NCI-H460 (cell line): ENCODE data around the gene LCP1. TPM values are rescaled to one million over a fixed set of nuclear protein-coding genes. Genes with fewer than 3 reads are reported as not detected.

ENCODE experiments used
- DNase-seq: peaks from one replicate; pipeline ENCODE4 v3.0.0-alpha.2; 2016; ENCODE audit warnings: low read depth; ENCODE audit errors: extremely low read depth
- total RNA-seq: library from RNA; depleted of rRNA; stranded (reverse); fragments of >200 nt; shearing (Covaris generic); gene quantifications from 2 replicates; pipeline ENCODE4 v1.2.3, GENCODE V29; 2014

LCP1 gene
- total RNA-seq, 1 experiment from 2014 or later: 55.9 TPM

DNA sequence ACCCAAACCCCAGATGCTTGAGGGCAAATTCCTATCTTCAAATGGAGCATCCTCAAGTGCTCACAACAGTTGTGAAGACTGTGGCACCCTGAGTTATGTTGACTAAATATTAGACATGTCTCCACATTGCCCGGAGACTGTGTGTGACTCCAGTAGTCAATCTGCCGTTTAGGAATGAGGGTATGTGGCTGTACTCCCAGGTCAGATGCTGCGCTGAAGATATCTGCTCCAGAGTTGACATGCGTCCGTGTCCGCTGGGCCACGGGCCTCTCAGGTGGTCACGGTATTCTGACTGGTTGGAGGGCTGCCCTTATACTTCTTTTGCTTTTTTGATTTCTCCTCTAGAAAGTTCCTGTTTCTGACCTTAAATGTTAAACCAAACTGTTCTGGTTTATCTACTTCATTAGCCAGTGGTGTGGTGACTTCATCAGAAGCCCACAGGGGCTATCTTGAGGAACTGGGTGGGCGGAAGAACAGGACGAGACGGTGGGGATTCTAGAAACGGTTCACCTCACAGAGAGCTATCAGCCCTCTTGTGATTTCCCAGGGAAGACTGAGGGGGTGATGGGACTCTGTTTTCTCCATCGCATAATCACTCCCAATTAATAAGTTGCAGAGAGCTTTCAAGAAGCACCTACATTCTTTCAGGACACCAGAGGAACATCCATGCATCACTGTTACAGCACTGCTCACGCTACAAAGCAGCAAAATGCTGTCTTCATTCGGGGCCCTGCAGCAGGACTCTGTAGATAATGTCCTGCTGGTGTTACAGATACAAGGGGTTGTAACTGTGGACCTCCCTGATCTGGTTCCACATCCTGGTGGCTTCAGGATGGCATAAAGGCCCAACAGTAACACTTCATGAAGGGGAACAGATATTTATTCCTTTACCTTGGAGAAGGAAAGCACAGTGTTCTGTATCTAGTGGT lies 1.3 kb upstream of the LCP1 start:
- DNase-seq: no peak

DNA sequence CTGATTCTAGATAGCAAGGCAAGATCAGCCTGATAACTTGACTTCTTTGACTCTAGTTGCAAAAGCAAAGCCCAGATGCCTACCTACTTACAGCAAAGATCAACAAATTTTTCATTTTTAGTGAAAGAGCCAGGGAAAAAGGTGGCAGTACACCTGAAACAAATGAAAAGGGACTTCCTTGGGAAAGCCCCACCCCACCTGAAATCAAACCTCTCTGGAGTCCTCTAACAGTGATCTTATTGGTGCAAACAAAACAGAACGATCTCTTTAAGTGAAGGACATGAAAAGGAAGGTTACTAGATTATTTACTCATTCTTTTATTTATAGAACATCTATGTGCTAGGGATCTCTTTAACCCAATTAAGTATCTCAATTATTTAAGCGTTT lies 507 bp upstream of the LCP1 start:
- no peak for DNase-seq

DNA sequence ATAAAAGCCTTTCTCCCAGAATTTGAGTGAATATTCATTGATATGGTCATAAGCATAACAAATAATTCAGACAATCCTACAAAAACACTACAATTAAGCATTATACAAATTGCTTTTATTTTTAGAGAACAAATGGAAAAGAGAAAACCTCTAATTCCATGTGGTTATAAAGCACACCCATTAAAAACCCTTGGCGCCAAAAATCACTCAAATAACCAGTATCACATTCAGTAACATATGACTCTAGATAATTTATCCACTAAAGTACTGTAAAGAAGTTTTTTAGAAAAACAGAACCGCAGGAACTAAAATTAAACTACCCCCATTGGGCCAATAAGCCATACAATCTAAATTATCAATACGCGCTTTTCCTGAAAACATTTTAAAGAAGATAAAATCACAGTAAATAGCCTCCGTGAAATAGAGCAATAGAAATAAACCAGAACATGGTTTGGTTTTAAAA lies 569 bp downstream of the LCP1 start:
- no peak for DNase-seq

DNA sequence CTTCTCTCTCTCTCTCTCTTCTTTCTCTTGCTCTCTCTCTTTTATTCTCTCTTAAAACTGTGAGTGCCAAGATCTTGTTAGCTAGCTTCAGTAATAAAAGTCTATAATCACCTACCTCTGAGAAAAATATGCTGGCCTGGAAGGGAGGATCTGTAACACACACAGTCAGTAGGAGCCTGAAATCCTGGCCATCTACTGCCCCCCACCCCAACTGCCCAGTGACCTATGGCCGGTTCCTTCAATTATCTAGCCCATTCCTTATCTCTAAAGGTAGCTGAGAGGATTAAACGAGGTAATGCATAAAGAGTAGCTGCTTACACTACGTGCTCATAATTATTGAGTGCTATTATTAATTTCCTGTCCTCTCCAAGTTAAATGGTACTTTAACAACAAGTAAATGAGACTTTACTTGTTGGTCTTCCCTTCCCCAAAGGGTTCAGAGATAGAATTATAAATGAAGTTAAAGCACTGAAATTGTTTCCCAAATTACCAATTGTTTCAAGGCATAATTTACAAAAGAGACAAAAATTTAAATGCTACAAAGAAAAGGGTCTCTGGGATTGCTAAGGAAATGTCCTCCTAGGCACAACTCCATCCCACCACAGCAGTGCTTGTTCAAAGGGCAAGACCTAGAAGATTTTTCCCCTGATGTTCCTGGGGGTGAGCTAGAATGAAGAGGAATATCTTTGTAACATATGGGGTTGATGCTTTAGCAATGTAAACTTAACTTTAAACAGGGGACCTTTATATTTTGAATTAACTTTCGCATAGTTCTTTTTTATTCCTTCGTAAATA lies 1.8 kb downstream of the LCP1 start:
- DNase-seq: no peak

DNA sequence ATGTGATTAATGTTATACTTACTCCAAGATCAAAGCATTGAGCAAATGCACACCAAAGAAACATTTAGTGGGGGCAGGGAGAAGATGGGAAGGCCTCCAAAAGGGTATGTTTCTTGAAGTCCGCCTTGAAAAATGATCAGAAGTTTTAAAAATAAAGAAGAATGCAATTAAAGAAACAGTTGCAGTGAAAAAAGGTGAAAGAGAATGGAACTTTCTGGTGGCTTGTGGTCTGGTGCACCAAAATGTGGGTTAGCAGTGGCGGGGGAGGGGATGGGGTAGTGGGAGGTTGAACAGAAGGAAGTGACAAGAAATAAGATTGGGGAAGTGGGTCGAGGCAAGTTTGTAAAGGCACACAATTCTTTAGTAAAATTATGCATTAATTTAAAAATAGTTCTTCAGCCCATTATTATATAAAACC lies 2.5 kb downstream of the LCP1 start:
- no peak for DNase-seq

DNA sequence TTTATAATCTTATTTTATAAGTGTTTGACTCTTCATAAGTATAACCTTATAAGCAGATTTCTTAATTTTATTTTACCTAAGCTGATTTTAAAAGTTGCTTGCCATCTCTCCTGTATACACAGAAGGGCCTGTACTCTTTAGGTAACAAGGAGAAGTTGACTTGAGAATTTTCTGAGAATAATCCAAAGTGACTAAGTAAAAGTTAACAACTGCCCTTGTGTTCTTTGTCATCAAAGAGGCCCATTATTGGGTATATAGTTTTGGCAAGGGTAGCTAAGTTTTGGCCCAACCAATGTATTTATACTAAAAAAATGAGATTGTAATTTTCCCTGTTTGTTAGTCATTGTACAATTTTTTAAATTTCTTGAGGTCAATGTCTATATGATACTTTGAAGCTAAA lies 3.2 kb downstream of the LCP1 start:
- DNase-seq: no peak

DNA sequence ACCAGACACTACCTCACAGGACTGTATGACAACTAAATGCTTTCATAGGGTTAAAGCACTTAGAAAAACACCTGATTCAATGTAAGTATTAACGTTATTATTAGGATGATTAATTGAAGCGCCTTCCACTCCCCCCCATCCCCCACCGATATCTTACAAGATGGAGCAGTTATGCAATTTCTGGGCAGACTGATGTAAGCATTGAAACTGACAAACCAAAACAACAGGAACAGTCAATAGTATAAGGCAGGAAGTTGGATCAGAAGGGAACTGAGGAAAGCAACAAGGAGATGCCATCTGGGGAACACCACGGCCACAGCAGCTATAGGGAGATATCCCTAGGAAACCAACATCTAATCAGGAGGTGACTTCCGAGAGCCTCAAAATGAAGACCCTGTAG lies 3.8 kb downstream of the LCP1 start:
- DNase-seq: no peak

DNA sequence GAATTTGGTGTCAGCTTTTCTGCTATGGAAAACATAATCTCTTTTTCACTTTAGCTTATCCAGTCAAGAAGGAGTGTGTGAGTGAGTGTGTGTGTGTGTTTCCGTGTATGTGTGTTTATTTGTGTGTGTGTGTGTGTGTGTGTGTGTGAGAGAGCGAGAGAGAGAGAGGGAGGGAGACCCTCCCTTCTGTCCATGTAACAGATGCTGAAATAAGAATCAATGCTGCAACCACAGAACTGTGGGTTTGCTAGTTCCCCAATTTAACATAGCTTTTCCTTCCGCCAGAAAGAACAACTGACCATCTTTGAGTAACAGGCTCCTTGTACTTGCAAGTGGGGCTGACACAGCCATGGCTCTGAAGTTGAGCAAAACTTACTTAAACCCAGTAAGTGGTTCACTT lies 5.2 kb downstream of the LCP1 start:
- DNase-seq: no peak

DNA sequence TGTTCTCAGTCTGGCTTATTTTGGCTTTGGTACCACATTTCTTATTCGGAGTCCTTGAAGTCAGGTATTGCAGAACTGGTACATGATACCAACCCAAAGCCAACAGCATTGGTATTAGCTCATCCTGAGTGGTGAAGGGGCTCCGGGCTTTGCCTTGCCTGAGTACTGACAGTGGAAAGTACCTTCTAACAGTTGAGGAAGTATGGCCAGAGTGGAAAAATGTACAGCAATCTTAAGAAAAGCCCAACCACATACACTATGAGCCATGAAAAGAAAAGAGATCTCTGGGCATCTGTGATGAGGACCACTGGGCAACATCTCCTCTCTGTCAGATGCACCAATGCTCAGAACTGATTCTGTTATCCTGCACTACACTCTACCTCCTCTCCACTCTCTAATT lies 8.3 kb downstream of the LCP1 start:
- no peak for DNase-seq

DNA sequence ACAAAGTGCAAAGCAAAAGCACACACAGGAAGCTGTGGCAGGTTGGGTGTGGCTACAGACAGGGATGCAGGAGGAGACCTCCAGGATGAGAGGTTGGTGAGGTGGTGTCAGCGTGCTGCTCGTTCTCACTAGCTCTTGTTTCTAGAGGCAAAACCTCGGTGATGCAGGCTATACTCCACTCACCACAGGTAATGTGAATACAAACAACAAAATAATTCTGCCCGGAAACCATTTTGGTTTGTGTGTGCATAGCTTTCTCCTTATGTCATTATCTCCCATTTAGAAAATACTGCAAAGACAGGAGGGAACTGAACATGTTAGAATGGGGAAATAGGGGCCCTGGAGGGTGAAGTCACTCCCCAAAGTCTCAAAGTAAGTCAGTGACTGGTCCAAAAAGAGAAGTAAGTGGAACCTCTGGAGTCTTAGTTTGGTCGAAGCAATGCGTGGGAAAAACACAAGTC lies 9.4 kb downstream of the LCP1 start:
- DNase-seq: no peak

DNA sequence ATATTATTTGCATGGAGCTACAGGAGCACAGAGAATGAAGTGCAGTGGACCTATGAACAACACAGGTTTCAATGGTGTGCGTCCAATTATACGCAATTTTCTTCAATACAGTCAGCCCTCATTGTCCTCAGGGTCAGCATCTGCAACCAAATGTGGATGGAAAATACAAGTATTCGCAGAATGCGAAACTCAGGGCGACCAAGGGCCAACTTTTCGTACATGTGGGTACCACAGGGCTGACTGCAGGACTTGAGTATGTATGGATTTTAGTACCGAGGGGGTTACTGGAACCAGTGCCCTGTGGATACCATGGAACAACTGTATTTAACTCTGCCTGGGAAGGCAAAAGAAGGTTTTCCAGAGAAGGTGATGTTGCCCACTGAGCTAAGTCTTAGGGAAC lies 10.2 kb downstream of the LCP1 start:
- no peak for DNase-seq

DNA sequence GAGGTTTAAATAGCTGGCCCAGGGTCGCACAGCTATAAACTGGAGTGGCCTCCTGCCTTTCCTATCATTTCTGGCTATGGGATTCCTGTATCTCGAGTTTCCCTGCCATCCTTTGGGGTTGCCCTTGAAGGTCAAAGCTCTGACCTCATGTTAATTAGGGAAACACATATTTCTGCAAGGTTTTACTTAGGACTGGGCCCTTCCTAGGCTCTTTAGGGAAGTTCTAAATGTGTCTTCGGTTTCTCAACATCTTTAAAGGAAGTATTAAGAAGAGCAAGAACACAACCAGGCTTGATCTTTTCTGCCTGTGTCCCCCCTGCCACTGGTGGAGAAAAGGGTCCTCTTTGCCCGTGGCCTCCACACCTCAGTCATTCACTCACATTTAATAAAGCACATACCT lies 10.8 kb downstream of the LCP1 start:
- DNase-seq: no peak

DNA sequence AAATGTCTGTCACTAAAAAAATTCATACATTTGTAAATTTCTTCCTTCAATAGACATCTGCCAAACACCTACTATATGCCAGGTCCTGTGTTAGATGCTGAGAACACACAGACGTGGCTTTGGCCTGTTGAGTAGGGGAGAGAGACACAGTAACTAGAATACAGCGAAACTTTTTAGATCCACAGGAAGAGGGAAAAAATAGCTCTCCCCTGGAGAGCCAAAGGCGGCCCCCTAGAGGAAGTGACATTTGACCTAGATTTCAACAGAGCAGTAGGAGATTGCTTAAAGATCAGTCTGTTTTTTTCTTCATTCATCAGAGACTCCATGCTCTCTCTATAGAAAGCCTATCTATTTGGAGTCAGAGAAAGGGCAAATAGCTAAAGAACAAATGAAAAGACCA lies 11.3 kb downstream of the LCP1 start:
- DNase-seq: no peak

DNA sequence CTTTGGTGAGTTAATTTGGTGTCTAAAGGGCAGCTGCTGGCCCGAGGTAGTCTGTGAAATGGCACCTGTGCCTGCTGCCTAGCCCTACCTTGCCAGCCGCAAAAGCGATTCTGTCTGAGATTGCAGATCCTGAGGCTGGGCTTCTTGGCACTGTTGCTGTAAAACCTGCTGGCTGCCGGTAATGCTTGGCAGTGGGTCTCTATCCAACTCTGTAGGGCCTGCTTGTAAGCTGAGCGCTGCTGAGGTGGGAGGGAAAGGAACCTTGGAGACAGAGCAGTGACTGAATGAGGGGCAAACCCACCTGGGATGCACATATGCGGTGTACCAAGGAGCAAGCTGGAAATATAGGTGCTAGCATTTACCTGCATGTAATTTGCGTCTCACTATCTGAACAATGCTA lies 11.7 kb downstream of the LCP1 start:
- DNase-seq: no peak

DNA sequence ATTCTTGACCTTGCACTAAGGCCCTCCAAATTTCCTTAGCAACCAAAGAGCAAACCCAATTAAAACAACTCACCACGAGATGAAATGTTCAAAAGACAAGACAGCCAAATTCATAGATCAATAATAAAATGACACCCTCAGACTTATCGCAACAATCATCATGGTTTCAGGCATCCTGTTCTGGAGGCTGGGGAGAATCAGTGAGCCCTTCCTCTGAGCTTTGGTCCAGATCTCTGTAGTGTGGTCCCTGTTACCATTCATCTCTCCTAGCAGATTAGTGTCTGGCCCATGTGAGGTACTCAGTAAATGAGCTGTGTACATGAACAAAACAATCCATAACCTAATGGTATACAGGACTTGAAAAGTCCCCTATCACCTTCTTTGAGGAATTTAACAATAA lies 12.2 kb downstream of the LCP1 start:
- DNase-seq: no peak

DNA sequence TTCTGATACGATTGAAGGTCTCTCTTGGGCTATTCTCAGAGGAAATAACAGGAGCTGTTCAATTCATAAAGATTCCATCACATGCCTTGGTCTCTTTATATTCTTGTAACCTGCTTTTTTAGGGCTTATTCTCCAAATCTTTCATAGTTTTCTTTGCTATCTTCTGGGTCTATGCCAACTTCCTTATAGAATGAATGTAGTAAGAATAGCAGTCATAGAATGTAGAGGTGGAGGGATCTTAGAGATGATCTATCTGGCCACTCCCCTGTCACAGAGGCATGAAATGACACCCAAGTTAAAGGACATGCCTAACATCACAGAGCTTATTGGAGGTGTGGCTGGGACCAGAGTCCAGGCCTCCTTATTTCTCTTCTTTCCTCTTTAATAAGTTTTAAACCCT lies 13.2 kb downstream of the LCP1 start:
- DNase-seq: no peak

DNA sequence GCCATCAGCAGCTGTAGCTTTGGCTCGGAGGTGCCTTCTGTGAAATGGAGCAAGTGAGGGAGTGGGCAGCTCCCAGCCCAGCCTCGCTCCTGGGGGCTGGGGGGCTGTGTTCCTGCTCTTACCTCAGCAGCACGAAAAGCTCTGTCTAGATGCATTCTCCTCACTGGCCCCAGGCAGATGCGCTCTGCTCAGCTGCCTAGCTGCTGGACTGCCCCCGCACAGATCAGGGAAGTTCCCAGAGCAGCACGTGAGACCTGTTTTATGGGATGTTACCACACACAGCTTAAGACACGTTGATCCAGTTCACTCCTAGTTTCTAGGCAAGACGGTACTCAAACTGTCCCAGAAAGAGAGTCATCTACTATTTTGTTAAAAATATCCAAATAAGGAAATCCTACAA lies 13.6 kb downstream of the LCP1 start:
- no peak for DNase-seq

DNA sequence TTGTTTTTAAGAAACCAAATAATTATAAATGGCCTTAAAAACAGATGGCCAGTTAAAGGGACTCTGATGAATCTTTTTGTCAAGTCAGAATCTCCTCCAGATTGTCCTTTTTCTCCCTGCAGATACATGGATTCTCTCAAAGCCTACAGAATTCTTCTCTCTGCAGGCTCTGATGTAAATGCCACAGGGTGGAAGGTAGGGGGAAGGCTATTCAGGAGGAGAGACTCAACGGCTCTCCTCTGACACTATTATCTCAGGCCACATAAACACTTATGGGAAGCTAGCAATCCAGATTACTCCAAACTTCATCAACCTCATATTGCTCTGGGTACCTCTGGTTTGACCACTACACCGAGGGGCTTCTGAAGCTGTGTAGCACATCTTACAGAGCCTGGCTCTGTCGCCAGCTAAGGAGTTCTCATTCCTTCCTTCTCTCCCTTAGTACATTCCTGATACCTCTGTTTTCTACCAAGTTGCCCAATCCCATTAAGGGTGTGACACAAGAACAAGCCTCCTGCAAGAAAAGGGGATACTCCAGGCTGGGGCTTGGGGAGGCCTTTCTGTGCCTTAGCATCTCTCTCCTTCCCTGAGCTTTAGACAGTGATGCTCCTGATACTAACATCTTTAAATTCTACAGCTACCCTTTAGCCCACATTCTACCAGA lies 14.9 kb downstream of the LCP1 start:
- no peak for DNase-seq

DNA sequence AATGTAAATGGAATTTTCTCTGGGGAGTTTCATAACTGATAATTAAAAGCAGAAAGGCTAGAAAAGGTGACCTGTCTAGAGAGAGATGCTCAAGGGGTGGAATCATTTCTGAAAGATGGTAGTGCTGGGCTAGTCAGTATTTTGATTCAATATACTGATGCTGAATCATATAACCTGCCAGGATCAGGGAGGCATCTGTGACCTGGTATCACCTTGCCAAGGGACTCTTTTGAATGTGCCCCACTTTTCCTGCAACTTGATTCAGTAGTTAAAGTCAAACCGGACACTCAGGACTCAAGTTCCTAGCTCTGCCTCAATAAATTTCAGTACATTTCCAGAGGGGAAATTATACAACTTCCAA lies 15.8 kb downstream of the LCP1 start:
- no peak for DNase-seq

DNA sequence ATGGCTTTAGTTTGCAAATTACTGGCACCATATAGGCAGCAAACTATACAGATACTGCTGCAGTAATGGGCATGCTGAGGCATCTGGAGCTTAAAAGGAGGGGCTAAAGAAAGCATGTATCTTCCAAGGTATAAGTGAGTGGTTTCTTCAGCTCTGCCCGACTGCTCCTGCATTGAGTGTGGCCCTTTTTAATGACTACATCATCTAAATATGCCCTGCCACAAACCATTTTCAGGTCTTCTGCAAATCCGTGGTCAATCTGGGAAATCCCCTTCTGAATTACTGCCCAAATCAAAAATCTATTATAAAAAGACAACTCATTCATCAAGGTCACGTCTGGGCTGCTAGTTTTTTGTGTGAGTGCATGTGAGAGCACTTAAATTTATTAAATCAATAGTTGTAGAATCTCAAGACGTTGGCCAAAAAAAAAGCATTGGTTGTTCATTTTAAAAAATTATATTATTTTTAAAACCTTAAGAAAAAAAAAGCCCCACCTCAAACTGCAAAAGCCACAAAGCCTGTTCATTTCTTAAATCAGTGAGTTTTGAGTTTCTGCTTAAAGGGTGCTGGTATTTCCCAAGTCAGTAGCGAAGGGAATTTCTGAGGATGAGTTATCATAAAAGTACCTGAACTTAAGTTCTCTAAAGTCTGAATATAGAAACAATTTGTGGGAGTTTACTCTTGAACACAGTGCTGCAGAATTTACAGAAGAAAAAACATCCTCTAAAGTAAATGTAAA lies 16.3 kb downstream of the LCP1 start:
- DNase-seq: no peak

DNA sequence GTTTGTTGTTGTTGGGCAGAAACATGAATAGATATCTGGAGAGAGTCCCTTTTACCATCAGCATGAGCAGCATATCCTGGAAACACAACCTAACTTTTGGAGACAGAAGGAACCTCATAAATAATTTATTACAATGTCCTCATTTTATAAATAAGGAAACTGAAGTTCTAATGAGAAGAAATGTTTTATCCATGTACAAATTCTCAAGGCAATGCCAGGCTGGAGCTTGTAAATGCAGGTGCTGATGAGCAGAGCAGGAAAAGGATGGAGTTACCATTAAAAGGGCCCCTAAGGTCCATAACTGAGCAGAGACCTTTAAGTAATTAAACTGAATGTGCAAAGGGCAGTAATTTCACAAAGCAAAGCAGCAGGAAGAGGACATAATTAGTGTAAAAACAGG lies 17.3 kb downstream of the LCP1 start:
- no peak for DNase-seq
